ENCODE measurements around the gene EFS. TPM values are rescaled to one million over a fixed set of nuclear protein-coding genes. Genes with fewer than 3 reads are reported as not detected.

The EFS gene
- total RNA-seq, 1 experiment from 2014 or later, result not detected

DNA sequence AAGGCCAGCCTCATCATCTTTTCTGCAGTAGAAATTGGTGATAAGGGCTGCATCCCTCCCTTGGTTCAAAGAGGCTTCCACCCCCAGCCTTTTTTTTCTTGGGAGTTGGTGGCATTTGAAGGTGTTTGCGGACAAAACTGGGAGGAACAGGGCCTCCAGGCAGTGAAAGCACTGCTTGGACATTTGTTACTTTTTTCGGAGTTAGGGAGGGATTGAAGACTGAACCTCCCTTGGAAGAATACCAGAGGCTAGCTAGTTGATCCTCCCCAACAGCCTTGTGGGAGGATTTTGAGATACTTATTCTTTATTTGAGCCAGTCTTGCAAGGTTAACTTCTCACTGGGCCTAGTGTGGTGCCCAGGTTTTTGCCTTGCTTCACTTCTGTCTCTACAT is 40.5 kb downstream of the EFS start:
- Histone ChIP-seq H3K27me3 (ENCODE audit: control insufficient read depth, insufficient read depth, low read length) (no peaks in the 10 kb centered on the region), H3K4me1 (ENCODE audit: control insufficient read depth, insufficient read depth, low read length) (peaks cover 7% of the 10 kb centered on the region), H3K27ac (ENCODE audit: low read length) (no peak overlapping the region), H3K9me3 (ENCODE audit: control insufficient read depth, insufficient read depth, low read depth, low read length) (no peaks in the 10 kb centered on the region), H3K4me3 (ENCODE audit: low read depth in 2 of 2, low read length in 2 of 2) (no peak overlapping the region), H3K36me3 (ENCODE audit: control insufficient read depth, insufficient read depth, low read length) (peaks cover 21% of the 10 kb centered on the region)
- no peak for TF ChIP-seq TCF7L2 (IDR thresholded peaks at IDR 0.05; ENCODE audit: low read depth, low read length)
- TF ChIP-seq, protein P1, sequence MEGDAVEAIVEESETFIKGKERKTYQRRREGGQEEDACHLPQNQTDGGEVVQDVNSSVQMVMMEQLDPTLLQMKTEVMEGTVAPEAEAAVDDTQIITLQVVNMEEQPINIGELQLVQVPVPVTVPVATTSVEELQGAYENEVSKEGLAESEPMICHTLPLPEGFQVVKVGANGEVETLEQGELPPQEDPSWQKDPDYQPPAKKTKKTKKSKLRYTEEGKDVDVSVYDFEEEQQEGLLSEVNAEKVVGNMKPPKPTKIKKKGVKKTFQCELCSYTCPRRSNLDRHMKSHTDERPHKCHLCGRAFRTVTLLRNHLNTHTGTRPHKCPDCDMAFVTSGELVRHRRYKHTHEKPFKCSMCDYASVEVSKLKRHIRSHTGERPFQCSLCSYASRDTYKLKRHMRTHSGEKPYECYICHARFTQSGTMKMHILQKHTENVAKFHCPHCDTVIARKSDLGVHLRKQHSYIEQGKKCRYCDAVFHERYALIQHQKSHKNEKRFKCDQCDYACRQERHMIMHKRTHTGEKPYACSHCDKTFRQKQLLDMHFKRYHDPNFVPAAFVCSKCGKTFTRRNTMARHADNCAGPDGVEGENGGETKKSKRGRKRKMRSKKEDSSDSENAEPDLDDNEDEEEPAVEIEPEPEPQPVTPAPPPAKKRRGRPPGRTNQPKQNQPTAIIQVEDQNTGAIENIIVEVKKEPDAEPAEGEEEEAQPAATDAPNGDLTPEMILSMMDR (IDR thresholded peaks at IDR 0.05), result no peak
- no peak for TF ChIP-seq POLR2AphosphoS5 (IDR thresholded peaks at IDR 0.05; ENCODE audit: low read depth, low read length)
- no peak for TF ChIP-seq SIN3A (IDR thresholded peaks at IDR 0.05; ENCODE audit: borderline replicate concordance, insufficient read depth, low read depth, low read length)
- TF ChIP-seq, protein P2, sequence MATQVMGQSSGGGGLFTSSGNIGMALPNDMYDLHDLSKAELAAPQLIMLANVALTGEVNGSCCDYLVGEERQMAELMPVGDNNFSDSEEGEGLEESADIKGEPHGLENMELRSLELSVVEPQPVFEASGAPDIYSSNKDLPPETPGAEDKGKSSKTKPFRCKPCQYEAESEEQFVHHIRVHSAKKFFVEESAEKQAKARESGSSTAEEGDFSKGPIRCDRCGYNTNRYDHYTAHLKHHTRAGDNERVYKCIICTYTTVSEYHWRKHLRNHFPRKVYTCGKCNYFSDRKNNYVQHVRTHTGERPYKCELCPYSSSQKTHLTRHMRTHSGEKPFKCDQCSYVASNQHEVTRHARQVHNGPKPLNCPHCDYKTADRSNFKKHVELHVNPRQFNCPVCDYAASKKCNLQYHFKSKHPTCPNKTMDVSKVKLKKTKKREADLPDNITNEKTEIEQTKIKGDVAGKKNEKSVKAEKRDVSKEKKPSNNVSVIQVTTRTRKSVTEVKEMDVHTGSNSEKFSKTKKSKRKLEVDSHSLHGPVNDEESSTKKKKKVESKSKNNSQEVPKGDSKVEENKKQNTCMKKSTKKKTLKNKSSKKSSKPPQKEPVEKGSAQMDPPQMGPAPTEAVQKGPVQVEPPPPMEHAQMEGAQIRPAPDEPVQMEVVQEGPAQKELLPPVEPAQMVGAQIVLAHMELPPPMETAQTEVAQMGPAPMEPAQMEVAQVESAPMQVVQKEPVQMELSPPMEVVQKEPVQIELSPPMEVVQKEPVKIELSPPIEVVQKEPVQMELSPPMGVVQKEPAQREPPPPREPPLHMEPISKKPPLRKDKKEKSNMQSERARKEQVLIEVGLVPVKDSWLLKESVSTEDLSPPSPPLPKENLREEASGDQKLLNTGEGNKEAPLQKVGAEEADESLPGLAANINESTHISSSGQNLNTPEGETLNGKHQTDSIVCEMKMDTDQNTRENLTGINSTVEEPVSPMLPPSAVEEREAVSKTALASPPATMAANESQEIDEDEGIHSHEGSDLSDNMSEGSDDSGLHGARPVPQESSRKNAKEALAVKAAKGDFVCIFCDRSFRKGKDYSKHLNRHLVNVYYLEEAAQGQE (IDR thresholded peaks at IDR 0.05; ENCODE audit: insufficient read depth in 1 of 2, low read depth in 2 of 2, low read length in 1 of 2), result no peak
- ATAC-seq (no peak), DNase-seq (ENCODE audit: low read depth, low spot score) (no peak)
- ChIA-PET CTCF (interaction anchor here (0.6 kb wide), 1 partner anchor 53 kb away, joined by 5 read pairs; no protein-coding TSS in a partner anchor), POLR2A (no interaction called here)
- in situ Hi-C loops (cut with HindIII; ENCODE audit: low pct_unique_long_range_greater_than_20kb, low sequenced_read_pairs) (no loop called here), intact Hi-C loops (cut with micrococcal nuclease; ENCODE audit: unreplicated experiment) (loop anchor here (10.0 kb wide), 2 partner anchors 120 to 230 kb away; partner anchors contain the start of genes THTPA and ZFHX2)
- BruUV-seq (replicated peaks), result no TSS peak

DNA sequence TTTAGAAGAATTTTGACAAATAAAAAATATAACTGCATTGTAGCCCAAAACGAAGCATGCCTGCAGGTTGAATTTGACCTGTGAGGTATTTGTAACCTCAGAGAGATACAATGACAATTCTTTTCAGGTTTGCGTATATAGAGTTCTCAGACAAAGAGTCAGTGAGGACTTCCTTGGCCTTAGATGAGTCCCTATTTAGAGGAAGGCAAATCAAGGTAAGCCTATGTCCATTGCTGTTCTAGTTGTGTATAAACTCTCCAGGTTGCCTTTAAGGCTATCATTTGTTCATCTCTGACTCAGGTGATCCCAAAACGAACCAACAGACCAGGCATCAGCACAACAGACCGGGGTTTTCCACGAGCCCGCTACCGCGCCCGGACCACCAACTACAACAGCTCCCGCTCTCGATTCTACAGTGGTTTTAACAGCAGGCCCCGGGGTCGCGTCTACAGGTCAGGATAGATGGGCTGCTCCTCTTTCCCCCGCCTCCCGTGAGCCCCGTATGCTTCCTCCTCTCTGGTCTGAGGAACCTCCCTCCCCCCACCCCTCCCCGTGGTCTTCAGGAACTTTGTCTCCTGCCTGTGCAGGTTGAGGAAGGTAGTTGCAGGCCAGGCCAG is 41.0 kb downstream of the EFS start:
- no peak overlapping the region for H3K4me3 ChIP-seq (ENCODE audit: low read depth in 2 of 2, low read length in 2 of 2)
- H3K36me3 ChIP-seq (ENCODE audit: control insufficient read depth, insufficient read depth, low read length), result peaks cover 21% of the 10 kb centered on the region
- no peak overlapping the region for H3K27ac ChIP-seq (ENCODE audit: low read length)
- no peak for TF ChIP-seq SIN3A (IDR thresholded peaks at IDR 0.05; ENCODE audit: borderline replicate concordance, insufficient read depth, low read depth, low read length)
- TF ChIP-seq, protein P1 (IDR thresholded peaks at IDR 0.05), result no peak
- TF ChIP-seq, protein P2 (IDR thresholded peaks at IDR 0.05; ENCODE audit: insufficient read depth in 1 of 2, low read depth in 2 of 2, low read length in 1 of 2), result no peak
- no peak for TF ChIP-seq POLR2AphosphoS5 (IDR thresholded peaks at IDR 0.05; ENCODE audit: low read depth, low read length)
- TF ChIP-seq TCF7L2 (IDR thresholded peaks at IDR 0.05; ENCODE audit: low read depth, low read length), result no peak
- ATAC-seq (no peak), DNase-seq (ENCODE audit: low read depth, low spot score) (no peak)
- H3K9me3 ChIP-seq (ENCODE audit: control insufficient read depth, insufficient read depth, low read depth, low read length), result no peaks in the 10 kb centered on the region
- no TSS peak for BruUV-seq (replicated peaks)
- ChIA-PET POLR2A (no interaction called here), CTCF (no interaction called here)
- H3K4me1 ChIP-seq (ENCODE audit: control insufficient read depth, insufficient read depth, low read length), result peaks cover 7% of the 10 kb centered on the region
- in situ Hi-C loops (cut with HindIII; ENCODE audit: low pct_unique_long_range_greater_than_20kb, low sequenced_read_pairs), result no loop called here
- no peaks in the 10 kb centered on the region for H3K27me3 ChIP-seq (ENCODE audit: control insufficient read depth, insufficient read depth, low read length)
- intact Hi-C loops (cut with micrococcal nuclease; ENCODE audit: unreplicated experiment), result loop anchor here (10.0 kb wide), 2 partner anchors 121 to 231 kb away; partner anchors contain the start of genes THTPA and ZFHX2

All from Panc1 (cell line).